ENCODE data around the gene MTARC1. TPM values are rescaled to one million over a fixed set of nuclear protein-coding genes. Genes with fewer than 3 reads are reported as not detected.

Gene MTARC1
- total and polyA plus RNA-seq, 10 of the 15 experiments (the other 5 are each of a cell fraction or from before 2014, with no cell fraction given): 0.23 to 1.5 (median 0.48) TPM

DNA sequence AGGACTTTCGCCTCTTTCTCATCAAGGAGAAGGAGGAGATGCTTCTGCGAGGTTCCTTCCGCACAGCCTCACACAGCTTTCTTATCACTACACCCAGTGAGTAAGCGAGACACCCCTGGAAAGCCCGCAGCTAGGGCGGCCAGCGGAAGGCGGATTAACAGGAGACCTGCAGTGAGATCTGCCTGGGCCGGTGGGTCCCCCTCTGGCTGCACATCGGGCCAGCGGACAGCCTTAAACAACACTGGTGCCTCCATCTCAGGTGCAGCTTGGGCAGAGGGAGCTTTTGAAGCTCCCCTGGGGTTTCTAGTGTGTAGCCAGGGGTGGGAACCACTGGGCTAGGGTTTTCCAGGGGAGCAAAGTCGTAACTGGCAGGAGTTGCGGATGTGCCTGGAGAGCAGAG lies 17.5 kb upstream of the MTARC1 start:
- H3K27me3 ChIP-seq (replicated peaks in 1 of 2; ENCODE audit: control insufficient read depth in 2 of 2, insufficient read depth in 2 of 2, low read length in 1 of 2): no peaks in the 10 kb centered on the region
- ChIA-PET CTCF (interaction anchor here (0.9 to 2.5 kb wide), 3 partner anchors 36 to 549 kb away, joined by 3 to 8 read pairs (median 4); no protein-coding TSS in a partner anchor), POLR2A (interaction anchor here (0.8 to 1.0 kb wide), 2 partner anchors 15 to 70 kb away, joined by 3 read pairs; no protein-coding TSS in a partner anchor), SMC1A (ENCODE audit: uncharacterized antibody, unreplicated experiment) (interaction anchor here (0.6 to 1.1 kb wide), 4 partner anchors 10 to 109 kb away, joined by 3 to 8 read pairs (median 4); no protein-coding TSS in a partner anchor), RAD21 (ENCODE audit: unreplicated experiment) (interaction anchor here (1.2 to 1.6 kb wide), 3 partner anchors 36 to 550 kb away, joined by 3 read pairs; no protein-coding TSS in a partner anchor)
- no peaks in the 10 kb centered on the region; the same call in none of the 2 replicates for H3K4me1 ChIP-seq (ENCODE audit: control insufficient read depth, insufficient read depth, low read length)
- DNase-seq (ENCODE audit: low read depth, low spot score): no peak
- no peak overlapping the region; the same call in 1 of the 2 replicates for H3K27ac ChIP-seq (ENCODE audit: control insufficient read depth, insufficient read depth)
- H3K9me3 ChIP-seq (replicated peaks; ENCODE audit: control insufficient read depth, insufficient read depth, low read length): no peaks in the 10 kb centered on the region; the same call in 2 of the 3 replicates
- no peak overlapping the region for H3K4me3 ChIP-seq
- H3K4me2 ChIP-seq (ENCODE audit: control insufficient read depth, insufficient read depth): no peak overlapping the region
- intact Hi-C loops (cut with micrococcal nuclease; ENCODE audit: unreplicated experiment) (no loop called here), in situ Hi-C loops (cut with MboI) (no loop called here)
- no peak for ATAC-seq
- H3K36me3 ChIP-seq (ENCODE audit: control insufficient read depth in 2 of 2, insufficient read depth in 2 of 2, low read length in 1 of 2): no peaks in the 10 kb centered on the region
- no peak overlapping the region for H3K9ac ChIP-seq (ENCODE audit: control insufficient read depth, insufficient read depth, low read length)
- no peak overlapping the region for H2AFZ ChIP-seq (ENCODE audit: control insufficient read depth, low read depth, low read length)
- FAIRE-seq: no peak
- H4K20me1 ChIP-seq (ENCODE audit: control insufficient read depth, insufficient read depth): no peaks in the 10 kb centered on the region
- H3K79me2 ChIP-seq (ENCODE audit: control insufficient read depth, insufficient read depth, low read length): no peaks in the 10 kb centered on the region
- no TSS peak for BruUV-seq (replicated peaks)
- WGBS (ENCODE audit: insufficient coverage, insufficient replicate concordance, low lambda C conversion rate, missing lambda C conversion rate): 88% methylated on average over 13 of the region's 13 CpGs
- TF ChIP-seq SMC3 (IDR thresholded peaks at IDR 0.05; ENCODE audit: borderline replicate concordance, low read length): no peak
- TF ChIP-seq, protein P1, sequence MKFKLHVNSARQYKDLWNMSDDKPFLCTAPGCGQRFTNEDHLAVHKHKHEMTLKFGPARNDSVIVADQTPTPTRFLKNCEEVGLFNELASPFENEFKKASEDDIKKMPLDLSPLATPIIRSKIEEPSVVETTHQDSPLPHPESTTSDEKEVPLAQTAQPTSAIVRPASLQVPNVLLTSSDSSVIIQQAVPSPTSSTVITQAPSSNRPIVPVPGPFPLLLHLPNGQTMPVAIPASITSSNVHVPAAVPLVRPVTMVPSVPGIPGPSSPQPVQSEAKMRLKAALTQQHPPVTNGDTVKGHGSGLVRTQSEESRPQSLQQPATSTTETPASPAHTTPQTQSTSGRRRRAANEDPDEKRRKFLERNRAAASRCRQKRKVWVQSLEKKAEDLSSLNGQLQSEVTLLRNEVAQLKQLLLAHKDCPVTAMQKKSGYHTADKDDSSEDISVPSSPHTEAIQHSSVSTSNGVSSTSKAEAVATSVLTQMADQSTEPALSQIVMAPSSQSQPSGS (IDR thresholded peaks at IDR 0.05; ENCODE audit: low read length): no peak
- TF ChIP-seq ZNF622 (IDR thresholded peaks at IDR 0.05): no peak
- TF ChIP-seq ASH2L (IDR thresholded peaks at IDR 0.05; ENCODE audit: borderline replicate concordance, low read depth): no peak
- TF ChIP-seq, protein P2, sequence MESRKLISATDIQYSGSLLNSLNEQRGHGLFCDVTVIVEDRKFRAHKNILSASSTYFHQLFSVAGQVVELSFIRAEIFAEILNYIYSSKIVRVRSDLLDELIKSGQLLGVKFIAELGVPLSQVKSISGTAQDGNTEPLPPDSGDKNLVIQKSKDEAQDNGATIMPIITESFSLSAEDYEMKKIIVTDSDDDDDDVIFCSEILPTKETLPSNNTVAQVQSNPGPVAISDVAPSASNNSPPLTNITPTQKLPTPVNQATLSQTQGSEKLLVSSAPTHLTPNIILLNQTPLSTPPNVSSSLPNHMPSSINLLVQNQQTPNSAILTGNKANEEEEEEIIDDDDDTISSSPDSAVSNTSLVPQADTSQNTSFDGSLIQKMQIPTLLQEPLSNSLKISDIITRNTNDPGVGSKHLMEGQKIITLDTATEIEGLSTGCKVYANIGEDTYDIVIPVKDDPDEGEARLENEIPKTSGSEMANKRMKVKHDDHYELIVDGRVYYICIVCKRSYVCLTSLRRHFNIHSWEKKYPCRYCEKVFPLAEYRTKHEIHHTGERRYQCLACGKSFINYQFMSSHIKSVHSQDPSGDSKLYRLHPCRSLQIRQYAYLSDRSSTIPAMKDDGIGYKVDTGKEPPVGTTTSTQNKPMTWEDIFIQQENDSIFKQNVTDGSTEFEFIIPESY (IDR thresholded peaks at IDR 0.05): no peak
- no peak for TF ChIP-seq SIX5 (IDR thresholded peaks at IDR 0.05; ENCODE audit: low read depth, low read length, severe bottlenecking)
- TF ChIP-seq, protein P3, sequence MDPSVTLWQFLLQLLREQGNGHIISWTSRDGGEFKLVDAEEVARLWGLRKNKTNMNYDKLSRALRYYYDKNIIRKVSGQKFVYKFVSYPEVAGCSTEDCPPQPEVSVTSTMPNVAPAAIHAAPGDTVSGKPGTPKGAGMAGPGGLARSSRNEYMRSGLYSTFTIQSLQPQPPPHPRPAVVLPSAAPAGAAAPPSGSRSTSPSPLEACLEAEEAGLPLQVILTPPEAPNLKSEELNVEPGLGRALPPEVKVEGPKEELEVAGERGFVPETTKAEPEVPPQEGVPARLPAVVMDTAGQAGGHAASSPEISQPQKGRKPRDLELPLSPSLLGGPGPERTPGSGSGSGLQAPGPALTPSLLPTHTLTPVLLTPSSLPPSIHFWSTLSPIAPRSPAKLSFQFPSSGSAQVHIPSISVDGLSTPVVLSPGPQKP (IDR thresholded peaks at IDR 0.05; ENCODE audit: low read depth, low read length): no peak
- TF ChIP-seq, protein P4, sequence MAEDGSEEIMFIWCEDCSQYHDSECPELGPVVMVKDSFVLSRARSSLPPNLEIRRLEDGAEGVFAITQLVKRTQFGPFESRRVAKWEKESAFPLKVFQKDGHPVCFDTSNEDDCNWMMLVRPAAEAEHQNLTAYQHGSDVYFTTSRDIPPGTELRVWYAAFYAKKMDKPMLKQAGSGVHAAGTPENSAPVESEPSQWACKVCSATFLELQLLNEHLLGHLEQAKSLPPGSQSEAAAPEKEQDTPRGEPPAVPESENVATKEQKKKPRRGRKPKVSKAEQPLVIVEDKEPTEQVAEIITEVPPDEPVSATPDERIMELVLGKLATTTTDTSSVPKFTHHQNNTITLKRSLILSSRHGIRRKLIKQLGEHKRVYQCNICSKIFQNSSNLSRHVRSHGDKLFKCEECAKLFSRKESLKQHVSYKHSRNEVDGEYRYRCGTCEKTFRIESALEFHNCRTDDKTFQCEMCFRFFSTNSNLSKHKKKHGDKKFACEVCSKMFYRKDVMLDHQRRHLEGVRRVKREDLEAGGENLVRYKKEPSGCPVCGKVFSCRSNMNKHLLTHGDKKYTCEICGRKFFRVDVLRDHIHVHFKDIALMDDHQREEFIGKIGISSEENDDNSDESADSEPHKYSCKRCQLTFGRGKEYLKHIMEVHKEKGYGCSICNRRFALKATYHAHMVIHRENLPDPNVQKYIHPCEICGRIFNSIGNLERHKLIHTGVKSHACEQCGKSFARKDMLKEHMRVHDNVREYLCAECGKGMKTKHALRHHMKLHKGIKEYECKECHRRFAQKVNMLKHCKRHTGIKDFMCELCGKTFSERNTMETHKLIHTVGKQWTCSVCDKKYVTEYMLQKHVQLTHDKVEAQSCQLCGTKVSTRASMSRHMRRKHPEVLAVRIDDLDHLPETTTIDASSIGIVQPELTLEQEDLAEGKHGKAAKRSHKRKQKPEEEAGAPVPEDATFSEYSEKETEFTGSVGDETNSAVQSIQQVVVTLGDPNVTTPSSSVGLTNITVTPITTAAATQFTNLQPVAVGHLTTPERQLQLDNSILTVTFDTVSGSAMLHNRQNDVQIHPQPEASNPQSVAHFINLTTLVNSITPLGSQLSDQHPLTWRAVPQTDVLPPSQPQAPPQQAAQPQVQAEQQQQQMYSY (CRISPR knock-in tag; IDR thresholded peaks at IDR 0.05): no peak
- no peak for TF ChIP-seq CHD4 (IDR thresholded peaks at IDR 0.05)

Measured in GM12878 (cell line).